ENCODE data around the gene TMBIM6.

TMBIM6 gene

DNA sequence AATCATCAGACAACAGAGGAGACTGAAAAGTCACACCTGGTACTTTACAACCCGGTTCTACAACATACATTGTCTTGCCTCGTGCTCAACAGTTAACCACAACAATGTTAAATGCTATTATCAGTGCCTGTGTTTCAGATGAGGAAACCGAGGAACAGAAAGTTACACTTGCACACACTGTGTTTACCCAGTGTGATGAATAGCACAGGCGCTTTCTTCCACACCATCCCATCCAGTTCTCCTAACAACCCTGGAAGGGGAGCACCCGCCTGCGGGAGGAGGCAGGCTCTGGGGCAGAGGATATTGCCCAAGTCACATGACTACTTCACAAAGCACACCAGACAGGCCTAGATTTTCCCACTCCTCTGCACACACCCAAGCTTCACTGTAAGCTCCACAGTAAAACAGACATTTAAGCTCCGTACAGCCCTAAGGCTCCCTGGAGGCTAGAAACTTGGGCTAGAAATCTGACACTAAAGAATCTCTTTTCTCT is 65.0 kb downstream of the TMBIM6 start:
- Histone ChIP-seq H3K9me3 (ENCODE audit: severe bottlenecking) (no peaks in the 10 kb centered on the region), H3K4me3 (ENCODE audit: low read depth, low read length) (no peak overlapping the region), H3K27ac (no peak overlapping the region), H3K36me3 (no peaks in the 10 kb centered on the region), H3K27me3 (ENCODE audit: insufficient read depth, low read depth, severe bottlenecking) (no peaks in the 10 kb centered on the region)
- TF ChIP-seq, protein P1, sequence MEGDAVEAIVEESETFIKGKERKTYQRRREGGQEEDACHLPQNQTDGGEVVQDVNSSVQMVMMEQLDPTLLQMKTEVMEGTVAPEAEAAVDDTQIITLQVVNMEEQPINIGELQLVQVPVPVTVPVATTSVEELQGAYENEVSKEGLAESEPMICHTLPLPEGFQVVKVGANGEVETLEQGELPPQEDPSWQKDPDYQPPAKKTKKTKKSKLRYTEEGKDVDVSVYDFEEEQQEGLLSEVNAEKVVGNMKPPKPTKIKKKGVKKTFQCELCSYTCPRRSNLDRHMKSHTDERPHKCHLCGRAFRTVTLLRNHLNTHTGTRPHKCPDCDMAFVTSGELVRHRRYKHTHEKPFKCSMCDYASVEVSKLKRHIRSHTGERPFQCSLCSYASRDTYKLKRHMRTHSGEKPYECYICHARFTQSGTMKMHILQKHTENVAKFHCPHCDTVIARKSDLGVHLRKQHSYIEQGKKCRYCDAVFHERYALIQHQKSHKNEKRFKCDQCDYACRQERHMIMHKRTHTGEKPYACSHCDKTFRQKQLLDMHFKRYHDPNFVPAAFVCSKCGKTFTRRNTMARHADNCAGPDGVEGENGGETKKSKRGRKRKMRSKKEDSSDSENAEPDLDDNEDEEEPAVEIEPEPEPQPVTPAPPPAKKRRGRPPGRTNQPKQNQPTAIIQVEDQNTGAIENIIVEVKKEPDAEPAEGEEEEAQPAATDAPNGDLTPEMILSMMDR (IDR thresholded peaks at IDR 0.05; ENCODE audit: low read depth, low read length): no peak
- DNase-seq: no peak

DNA sequence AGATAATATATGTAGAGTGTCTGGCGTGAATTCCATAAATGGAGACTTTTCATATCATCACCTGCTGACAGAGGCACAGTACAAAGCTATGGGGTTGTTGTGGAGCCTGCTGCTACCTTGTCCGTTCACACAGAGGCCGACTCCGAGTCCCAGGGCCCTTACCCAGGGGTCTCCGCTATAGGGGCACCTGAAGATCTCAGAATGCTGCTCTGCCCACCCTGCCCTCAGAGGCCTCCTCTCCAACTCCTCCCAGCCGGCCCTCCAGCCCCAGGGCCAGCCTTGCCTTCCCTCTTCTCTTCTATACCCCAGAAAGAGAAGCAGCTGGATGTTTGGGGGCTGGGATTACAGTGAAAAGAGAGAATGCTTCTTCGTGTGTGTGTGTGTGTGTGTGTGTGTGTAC is 65.5 kb downstream of the TMBIM6 start:
- H3K36me3 ChIP-seq: no peaks in the 10 kb centered on the region

DNA sequence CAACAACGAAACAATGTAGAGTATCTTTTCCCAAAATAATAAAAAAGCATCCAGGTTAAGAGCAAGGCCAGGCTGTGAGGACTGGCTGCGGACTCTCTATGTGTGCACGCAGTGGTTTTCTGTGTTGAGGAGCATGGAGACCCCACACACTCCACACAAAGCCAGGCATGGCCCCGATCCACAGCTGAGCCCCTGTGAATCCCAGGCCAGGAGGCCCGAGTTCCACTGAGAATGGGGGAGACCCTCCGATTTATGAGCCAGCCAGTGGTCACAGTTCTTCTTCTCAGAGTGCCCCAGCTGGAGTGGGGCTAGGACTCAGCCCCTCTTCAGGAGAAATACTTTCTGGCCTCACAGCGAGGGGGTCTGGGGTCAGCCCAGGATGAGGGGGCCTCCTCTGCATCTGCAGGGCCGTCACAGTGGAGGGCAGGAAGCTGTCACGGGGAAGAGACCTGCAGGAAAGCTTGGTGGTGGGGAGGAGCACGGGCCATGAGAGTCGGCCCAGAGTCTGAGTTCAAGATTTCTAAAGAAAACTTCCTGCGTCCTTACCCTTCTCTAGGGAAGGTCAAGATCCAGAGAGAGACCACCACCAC is 66.7 kb downstream of the TMBIM6 start:
- no peaks in the 10 kb centered on the region for H3K27me3 ChIP-seq (ENCODE audit: insufficient read depth, low read depth, severe bottlenecking)
- no peak overlapping the region for H3K27ac ChIP-seq
- no peaks in the 10 kb centered on the region for H3K36me3 ChIP-seq
- no peaks in the 10 kb centered on the region for H3K9me3 ChIP-seq (ENCODE audit: severe bottlenecking)
- no peak for DNase-seq
- no peak overlapping the region for H3K4me3 ChIP-seq (ENCODE audit: low read depth, low read length)
- TF ChIP-seq, protein P1 (IDR thresholded peaks at IDR 0.05; ENCODE audit: low read depth, low read length): no peak

More for the DNA sequence above, 65.5 kb downstream of the TMBIM6 start:
- no peaks in the 10 kb centered on the region for H3K9me3 ChIP-seq (ENCODE audit: severe bottlenecking)
- DNase-seq: no peak
- no peak overlapping the region for H3K27ac ChIP-seq
- H3K4me3 ChIP-seq (ENCODE audit: low read depth, low read length): no peak overlapping the region
- no peaks in the 10 kb centered on the region for H3K27me3 ChIP-seq (ENCODE audit: insufficient read depth, low read depth, severe bottlenecking)
- TF ChIP-seq, protein P1 (IDR thresholded peaks at IDR 0.05; ENCODE audit: low read depth, low read length): no peak

DNA sequence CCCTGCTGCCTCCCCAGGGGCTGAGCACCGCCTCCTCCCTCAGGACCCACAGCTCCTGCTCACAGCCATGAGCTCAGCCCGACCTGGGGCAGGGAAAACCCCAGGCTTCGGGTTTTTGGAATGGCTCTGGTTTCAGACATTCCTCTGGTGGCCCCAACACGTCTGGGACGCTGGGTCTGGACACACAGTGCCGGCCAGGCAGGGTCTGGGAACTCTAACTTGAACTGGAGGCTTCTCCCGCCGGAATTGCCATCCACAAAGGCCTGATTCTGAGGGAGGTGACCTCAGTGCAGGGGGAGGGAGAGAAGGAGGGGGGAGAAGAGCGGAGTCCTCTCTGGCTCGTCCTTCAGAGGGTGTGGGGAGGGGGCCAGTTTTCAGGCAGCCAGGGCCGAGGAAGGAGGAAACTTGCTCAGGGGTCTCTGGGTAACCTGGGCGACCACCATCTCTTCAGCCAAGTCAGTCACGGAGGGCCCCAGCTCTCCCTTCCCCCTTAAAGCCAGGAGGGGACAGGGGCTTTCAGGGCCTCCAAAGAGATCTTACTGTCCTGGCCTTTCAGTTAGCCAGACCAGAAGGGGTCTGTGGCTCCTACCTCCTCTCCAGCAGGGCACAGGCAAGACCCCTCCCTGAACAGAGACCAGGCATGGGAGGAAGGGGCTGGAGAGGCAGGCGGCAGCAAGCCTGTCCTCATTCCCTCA is 67.5 kb downstream of the TMBIM6 start:
- Histone ChIP-seq H3K4me3 (ENCODE audit: low read depth, low read length) (no peak overlapping the region), H3K27ac (peak overlapping the region; percentile 40)

DNA sequence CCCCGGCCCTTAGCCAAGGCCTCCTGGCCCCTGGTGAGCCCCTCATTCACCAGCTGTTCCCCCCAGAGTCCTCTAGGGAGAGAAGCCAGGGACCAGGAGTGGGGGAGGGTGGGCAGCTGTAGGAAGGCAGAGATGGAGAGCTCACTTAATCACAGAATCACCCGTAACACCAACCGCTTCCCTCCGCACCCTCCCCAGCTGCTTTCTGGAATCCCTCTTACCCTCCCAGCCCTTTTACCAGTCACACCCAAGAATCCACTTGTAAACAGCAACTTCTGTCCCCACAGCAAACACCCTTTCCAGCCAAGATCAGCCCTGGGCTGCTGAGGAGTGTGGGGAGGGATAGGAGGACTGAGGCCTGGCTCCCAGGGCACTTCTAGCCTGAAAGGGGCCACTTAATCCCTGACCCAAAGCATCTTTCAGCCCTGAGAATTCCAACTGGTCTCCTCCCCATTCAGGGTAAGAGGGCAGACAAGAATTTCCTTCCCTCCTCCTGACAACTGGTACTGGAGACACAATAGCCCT is 68.1 kb downstream of the TMBIM6 start:
- H3K27me3 ChIP-seq (ENCODE audit: insufficient read depth, low read depth, severe bottlenecking): no peaks in the 10 kb centered on the region
- TF ChIP-seq, protein P1 (IDR thresholded peaks at IDR 0.05; ENCODE audit: low read depth, low read length): no peak
- peak; percentile 30 for DNase-seq
- peak overlapping the region; percentile 40 for H3K27ac ChIP-seq
- H3K4me3 ChIP-seq (ENCODE audit: low read depth, low read length): no peak overlapping the region
- H3K36me3 ChIP-seq: no peaks in the 10 kb centered on the region
- no peaks in the 10 kb centered on the region for H3K9me3 ChIP-seq (ENCODE audit: severe bottlenecking)

More for the DNA sequence above, 67.5 kb downstream of the TMBIM6 start:
- no peaks in the 10 kb centered on the region for H3K9me3 ChIP-seq (ENCODE audit: severe bottlenecking)
- no peaks in the 10 kb centered on the region for H3K27me3 ChIP-seq (ENCODE audit: insufficient read depth, low read depth, severe bottlenecking)
- H3K36me3 ChIP-seq: no peaks in the 10 kb centered on the region
- TF ChIP-seq, protein P1 (IDR thresholded peaks at IDR 0.05; ENCODE audit: low read depth, low read length): no peak
- no peak for DNase-seq
